GM18951 (cell line): ENCODE results near the gene SLC29A3.

Source experiments
- POLR2A ChIP-seq: IDR thresholded peaks from 4 replicates; pipeline ENCODE4 v1.6.1; 2011; ENCODE audit warnings: mild to moderate bottlenecking; ENCODE audit not compliant: insufficient read length, insufficient read depth; ENCODE audit errors: extremely low read depth
- in situ Hi-C: fragments of 300-500 bp; cut with MboI; formaldehyde crosslinking; loops from one replicate; pipeline ENCODE4 v1.12.0; 2022; ENCODE audit warnings: low sequenced_read_pairs, mixed read lengths, inconsistent platforms; ENCODE audit not compliant: unreplicated experiment

Gene SLC29A3

DNA sequence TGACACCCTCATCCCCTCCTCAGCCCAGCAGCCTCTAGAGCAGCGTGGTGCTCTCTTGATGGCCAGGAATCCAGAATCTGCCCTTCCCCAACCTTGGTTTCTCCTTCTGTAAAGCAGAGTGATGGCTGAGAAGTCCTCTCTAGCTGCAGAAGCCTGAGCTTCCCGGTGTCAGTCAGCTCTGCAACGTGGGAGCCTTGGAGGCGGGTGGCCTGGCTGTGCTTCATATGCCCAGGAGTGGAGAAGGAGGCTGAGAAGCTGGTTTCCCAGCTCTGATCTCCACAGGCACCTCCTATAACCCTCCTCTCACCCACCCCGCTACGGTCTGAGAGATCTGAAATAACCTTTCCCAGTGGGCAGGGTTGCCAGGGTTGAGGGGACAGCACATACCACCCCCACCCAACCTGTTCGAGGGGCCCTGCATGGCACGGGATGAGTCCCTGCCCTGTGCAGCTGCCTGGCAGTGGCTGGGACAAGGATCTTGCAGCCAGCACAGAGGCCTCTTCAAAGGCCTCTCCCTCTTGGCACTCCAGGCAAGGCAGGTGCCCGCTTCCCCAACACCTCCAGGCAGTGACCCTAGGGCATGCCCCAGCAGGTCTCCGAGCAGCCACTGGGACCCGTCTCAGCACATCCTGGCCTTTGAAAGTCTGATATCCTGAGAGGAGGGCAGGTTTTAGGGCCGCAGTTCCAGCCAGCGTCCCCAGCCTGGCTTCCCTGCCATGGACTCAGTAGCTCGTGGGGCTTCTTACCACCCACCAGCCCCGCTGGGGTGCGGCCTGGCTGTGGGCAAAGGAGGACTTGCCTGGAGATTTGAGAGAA lies 18.3 kb upstream of the SLC29A3 start:
- in situ Hi-C loops = no loop called here

DNA sequence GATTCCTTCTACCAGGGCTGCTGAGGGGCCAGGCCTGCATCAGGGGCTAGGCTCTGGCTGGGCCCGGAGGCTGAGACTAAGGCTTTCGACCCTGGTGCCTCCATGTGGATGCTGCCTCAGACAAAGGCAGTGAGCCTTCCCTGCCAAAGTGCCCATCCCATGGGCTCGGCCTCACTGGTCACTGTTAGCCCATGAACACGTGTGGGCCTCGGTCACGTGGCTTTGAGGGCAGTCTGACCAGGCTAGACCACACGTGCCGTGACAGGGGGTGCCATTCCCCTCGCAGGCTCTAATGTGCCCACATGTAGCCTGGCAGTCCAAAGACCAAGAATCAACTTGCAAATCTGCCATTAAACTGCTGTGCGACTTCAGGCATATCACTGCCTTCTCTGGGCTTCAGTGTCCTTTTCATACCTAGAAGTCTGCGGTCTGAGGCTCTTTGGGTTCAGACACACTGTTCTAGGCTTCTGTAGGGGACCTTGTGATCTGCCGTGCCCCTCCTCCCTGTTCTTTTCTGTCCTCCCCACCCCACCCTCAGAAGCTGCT lies 17.6 kb upstream of the SLC29A3 start:
- TF ChIP-seq POLR2A = no peak
- in situ Hi-C loops = no loop called here

More for the DNA sequence above, 18.3 kb upstream of the SLC29A3 start:
- TF ChIP-seq POLR2A = no peak

DNA sequence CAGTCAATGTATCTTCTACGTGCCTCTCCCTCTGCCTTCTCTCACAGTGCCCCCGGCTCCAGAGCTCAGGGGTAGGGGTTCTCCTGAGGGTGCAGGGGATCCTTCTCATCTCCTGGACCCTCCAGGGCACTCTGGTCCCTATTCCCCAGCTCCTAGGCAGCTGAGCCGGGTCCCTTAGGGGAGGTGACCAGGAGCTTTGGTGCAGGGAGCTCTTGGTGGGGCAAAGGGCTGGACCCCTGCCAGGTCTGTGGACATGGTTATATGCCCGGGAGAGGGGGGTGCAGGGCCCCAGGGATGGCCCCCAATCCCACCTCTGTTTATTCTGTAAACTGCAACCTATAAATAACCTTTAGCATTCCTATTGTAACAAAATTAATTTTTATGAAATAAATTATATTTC lies 16.6 kb upstream of the SLC29A3 start:
- no peak for TF ChIP-seq POLR2A
- in situ Hi-C loops = no loop called here

DNA sequence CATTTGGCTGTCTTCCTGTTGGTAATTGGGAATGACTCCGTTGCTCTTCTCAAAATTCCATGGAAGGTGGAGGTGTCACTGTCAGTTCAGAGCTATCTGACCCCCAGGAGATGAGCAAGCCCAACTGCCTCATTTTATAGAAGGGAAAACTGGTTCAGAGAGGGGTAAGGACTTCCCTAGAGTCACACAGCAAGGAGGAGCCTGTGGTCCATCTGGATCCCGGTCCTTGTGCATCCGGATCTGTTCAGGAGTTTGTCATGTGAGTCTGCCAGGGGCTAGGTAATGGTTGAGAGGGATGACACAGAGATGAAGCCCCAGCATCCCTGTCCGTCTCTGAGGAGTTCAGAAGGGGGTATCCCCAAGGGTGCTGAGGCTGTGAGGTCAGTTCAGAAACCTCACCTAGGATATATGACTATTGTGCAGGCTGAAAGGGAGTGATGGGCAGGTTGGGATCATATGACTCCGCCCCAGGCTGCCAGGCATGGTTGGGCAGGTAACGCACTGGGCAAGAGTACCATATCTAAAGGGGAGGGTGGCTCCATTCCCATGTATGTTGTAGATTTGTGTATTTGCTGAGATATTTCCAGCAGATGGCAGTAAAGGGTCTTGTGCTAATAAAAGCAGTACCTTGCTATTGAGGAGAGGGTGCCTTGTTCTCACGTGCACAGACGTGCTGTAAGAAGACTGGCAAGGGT lies 16.0 kb upstream of the SLC29A3 start:
- TF ChIP-seq POLR2A = no peak

DNA sequence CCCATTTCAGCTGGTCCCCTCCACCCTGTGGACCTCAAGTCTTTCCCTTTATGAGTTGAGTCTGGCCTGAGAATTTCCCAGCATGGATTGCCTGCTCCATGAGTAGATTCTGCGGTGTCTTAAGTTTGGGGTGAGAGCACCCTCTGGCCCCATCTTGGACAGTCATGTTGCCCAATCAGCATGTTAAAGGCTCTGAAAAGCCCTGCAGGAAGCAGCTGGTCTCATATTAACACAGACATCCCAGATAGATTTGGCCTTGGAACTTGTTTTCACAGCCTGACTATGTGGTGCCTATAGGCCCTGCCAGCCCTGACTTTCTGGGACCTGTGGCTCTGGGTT lies 15.5 kb upstream of the SLC29A3 start:
- in situ Hi-C loops = no loop called here

More for the DNA sequence above, 16.0 kb upstream of the SLC29A3 start:
- in situ Hi-C loops = no loop called here

DNA sequence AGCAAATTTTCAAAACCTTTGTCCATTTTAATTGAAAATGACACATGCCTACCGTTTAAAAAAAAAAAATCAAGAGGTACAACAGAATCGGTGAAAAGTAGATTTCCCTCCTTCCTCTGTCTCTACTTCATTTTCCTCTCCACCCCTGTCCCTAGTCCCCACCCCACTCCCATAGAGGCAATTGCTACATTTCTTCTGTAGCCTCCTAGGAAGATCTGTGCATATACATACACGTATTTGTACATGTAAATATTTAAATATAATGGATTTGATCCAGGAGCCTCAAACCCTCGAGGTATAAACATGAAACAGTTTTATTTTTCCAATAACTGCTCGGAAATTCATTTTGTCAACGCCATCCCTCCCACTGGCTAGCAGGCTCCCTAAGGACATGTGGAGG lies 14.1 kb upstream of the SLC29A3 start:
- no peak for TF ChIP-seq POLR2A
- in situ Hi-C loops = no loop called here

More for the DNA sequence above, 15.5 kb upstream of the SLC29A3 start:
- TF ChIP-seq POLR2A = no peak

DNA sequence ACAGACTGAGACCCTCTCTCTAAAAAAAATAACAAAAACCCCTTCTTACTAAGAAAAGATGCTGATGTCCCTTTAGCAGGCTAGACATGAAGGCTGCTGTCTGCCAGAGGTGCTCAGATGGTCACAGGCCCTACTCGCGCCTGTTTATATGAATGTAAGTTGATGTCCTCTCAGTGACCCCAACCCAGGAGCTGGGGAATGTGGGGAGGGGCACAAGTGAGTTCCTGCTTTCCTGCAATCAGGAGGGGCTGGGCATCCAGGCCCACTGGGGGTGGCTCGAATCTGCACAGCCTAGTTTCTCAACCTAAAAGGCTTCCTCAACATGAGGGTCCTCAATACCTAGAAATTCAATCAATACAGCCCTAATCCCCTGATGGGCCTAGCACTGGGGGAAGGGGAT lies 12.1 kb upstream of the SLC29A3 start:
- in situ Hi-C loops = no loop called here
- no peak for TF ChIP-seq POLR2A

DNA sequence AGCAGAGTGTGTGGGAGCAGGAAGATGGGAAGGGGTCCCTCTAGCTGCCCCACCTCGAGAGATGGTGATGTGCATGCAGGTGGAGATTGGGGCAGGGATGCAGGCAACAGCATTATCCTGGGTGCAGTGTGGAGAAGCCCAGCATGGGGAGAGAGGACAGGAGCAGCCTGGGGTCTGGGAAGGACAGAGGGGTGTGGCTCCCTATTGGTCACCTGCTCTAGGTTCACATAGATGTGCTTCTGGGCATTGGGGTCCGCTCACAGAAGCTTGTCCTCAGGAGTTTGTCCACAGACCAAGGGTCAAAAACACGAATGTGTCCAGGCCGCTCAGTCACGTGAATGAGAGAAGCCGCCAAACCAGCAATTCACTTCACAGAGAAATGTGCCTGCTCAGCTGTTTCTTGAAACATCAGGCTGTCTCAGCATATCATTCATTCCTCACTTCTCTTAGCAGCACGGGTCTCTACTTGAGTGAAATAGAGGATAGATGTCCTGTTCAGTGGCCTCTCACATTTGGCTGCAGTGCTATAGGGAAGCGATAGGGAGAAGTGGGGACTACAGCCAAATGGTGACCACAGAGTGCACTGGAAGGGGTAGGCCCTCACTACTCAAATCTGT lies 11.5 kb upstream of the SLC29A3 start:
- TF ChIP-seq POLR2A = no peak
- in situ Hi-C loops = no loop called here

DNA sequence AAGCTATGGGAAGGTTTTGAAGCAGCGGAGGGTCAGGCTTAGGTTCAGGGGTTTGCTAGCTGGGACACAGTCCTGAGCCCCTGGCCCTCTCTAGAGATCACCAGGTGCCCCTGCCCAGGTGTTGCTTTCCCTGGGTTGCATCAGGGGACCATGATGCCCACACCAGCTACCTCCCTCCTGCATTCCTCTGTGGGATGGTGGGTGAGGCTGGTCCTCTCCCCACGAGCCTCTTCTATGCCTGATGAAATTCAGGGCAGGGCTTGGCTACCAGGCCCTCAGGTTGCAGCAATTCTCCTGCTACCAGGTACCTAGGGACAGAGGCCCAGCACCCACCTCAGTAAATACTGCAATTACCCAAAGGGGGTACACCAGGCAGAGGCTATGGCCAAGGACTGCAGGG lies 10.8 kb upstream of the SLC29A3 start:
- in situ Hi-C loops = no loop called here
- TF ChIP-seq POLR2A = no peak

DNA sequence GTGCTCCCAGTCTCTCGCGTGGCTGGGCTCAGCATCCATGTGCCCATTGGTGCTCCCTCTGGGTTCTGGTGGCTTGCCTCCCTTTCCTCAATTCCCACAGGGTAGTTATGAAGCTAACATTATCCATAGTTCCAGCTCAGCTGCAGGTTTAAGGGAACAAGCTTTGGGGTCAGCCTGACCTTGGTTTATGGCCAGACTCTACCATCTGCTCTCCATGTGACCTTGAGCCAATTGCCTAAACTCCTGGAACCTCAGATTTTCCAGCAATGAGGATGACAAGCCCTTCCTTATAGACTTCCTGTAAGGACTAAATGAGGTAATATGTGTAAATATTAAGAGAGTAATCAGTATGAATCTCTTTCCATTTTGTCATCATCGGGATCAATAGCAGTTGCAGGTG lies 10.1 kb upstream of the SLC29A3 start:
- no peak for TF ChIP-seq POLR2A
- in situ Hi-C loops = no loop called here

DNA sequence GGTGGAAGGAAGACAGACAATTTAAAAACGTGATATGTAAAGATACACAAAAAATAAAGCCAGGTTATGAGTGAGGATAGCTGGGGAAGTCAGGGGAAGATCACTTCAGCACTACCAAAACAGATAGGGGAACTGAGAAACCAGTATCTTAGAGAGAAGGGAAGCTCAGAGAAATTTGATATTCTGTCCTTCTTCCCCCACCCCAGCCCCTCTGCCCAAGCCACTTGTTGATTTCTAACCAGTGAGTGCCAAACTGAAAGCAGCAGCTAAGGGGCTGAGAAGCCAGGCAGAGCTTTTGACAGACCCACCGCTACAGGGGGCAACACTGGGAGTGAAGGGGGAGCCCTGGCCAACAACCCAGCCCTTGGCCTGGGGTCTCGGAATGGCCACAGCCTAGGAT lies 9.1 kb upstream of the SLC29A3 start:
- in situ Hi-C loops = loop anchor here (10.0 kb wide), 1 partner anchor 265 kb away; no protein-coding TSS in a partner anchor
- TF ChIP-seq POLR2A = no peak

DNA sequence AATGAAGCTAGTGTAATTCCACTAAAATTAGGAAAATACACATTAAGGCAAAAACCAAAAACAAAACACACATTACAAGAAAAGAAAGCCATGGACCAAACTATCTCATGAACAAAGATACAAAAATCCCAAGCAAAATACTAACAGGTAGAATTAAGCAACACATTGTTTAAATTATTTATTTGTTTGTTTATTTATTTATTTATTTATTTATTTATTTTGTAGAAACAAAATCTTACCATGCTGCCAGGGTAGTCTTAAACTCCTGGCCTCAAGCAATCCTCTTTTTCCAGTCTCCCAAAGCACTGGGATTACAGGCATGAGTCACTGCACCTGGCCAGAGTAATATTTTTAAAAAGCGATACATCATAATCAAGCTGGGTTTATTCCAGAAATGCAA lies 6.8 kb upstream of the SLC29A3 start:
- no peak for TF ChIP-seq POLR2A
- in situ Hi-C loops = loop anchor here (10.0 kb wide), 1 partner anchor 263 kb away; no protein-coding TSS in a partner anchor
